Retina (tissue), 1 donor: Measurements from ENCODE around the gene OR52W1.
"Not testable (repeated sequence)": the region's sequence is repeated elsewhere in the genome, so short reads cannot be mapped to it uniquely, and the experiment has no call there.

Experiments
- DNase-seq: peaks from one replicate; pipeline ENCODE4 v3.0.0-alpha.2; 2016

The OR52W1 gene

DNA sequence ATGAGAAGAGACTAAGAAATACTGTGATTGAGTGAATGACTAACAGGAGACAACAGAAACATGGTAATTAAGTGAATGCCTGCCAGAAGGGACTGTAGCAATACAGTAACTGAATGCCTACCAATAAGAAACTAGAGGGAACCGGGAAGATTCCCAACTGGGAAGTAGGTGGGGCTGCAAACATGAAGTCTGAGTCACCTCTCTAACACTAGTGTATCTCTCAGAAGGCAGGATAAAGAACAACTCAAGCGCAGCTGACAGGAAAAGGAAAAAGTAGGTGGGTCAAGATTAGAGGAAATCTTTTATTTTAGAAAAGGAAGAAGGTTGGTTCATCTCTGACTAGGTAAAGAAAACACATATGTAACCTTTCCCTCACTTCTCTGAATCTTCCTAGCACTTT is 20.3 kb downstream of the OR52W1 start:
- DNase-seq = no peak

DNA sequence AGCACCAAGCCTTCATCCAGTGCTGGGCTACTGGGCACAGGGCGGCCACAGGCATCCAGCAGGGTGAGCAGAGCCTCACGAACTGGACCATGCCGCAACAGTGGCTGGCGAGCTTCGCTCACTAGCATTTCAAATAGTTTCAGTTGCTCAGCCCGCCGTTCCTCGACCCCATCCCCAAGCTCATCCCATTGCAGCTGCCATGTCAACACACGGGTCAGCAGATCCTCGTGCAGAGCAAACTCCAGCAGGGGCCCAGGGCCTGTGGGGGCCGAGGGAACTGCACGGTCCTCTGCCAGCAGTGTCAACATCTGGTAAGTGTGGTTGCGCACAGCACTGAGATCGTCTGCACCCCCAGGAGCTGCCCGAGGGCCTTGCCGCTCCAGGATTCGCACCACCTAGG is 24.8 kb downstream of the OR52W1 start:
- DNase-seq = no peak

DNA sequence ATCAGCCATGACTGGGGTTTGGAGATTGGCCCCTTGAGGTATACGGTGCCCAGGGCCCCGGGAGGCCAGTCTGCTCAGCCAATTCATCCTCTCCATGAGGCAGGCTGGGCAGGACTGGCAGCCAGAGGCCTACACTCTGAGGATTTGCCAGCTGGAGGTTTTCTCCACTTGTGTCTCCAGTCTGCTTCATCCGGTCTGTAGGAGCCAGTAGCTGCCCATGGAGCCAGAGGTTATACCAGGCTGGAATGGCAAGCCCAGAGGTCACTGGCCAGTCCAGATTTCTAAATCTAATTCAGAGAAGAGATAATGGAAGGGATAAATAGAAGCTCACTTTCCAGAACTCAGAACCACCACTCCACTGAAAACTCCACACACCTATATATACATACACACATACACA is 25.4 kb downstream of the OR52W1 start:
- DNase-seq = no peak

DNA sequence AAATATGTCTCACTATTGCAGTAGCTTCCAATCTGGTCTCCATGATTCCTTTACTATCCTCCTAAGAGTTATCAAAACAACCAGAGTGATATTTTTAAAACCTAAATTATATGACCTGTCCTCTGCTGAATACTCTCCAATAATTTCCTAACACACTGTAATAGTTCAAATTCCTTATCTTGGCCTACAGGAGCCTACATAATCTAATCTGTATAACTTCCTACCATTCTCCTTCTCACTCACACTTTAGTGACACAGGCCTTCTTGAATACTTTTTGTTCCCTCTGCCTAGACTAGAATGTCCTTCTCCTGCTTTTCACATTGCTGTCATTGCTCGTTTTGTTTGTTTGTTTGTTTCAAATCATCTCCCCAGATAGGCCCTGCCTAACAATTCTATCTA is 26.0 kb downstream of the OR52W1 start:
- DNase-seq = no peak

DNA sequence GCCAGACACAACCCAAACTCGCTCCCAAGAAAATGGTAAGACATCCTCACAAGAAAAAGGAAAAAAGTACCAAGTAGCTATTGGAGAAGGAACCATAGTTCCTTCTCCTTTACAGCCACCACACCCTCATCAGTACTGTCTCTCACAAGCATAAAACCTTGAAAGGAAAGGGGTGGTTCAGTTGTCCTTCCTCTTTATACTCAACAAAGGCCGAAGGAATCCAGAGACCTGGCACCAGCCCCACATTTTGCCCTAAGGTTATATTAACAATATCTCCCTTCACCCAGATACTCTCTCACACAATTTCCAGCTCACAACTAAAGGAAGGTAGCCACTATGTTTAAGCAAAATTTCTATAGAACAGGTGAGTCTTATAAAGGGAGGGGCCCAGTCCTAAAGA is 26.9 kb downstream of the OR52W1 start:
- no peak for DNase-seq

DNA sequence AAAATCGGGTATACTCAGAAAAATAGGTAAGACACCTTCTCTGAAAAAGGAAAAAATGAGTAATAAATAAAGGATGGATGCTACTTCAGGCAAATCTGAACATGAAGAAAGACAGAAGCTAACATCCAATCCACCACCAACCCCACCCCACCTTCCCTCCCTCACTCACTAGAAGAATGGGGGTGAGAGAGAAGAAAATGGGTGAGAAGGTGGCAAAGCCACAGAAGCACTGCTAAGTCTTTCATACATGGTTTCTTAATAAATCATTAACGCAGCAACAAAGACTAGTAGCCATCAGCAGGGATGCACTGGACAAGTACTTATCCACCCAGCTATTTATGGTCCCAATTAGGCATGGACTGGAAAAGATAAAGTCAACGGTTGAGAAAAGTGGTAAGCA is 29.5 kb downstream of the OR52W1 start:
- DNase-seq = no peak

DNA sequence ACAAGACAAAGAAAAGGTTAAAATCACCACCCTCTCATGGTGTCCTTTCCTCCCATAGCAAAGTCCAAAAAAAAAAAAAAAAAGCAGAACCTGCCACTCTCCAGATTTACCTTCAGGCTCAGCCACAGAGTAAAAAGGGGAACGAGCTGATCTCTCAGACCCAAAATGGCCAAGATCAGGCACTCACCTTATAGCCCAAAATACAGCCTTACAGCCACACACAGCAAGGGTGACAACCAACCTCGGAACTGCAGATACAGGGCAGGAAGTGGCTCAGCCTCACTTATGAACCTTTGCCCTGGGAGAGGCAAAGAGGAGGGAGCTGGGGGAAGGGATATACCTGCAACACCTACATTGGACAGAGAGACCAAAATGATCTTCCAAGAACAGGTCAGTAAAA is 30.9 kb downstream of the OR52W1 start:
- no peak for DNase-seq

DNA sequence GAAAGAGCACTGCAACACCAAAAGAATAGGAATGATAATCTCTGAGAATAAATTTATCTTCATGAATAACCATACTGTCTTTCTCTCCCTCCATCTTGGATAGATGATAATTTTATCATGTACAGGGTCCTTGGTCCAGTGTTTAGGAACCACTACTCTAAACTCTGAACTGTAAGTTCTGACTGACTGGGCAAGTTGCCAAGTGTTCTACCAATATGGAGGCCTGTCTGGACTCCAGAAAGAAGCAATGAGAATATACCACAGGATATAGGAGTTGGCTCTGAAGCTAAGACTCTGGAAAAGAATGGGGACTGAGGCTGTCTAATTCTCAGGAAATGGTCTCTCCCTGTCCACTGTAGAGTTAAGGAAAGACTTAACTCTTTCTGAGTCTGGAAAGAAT is 33.9 kb downstream of the OR52W1 start:
- DNase-seq = no peak

DNA sequence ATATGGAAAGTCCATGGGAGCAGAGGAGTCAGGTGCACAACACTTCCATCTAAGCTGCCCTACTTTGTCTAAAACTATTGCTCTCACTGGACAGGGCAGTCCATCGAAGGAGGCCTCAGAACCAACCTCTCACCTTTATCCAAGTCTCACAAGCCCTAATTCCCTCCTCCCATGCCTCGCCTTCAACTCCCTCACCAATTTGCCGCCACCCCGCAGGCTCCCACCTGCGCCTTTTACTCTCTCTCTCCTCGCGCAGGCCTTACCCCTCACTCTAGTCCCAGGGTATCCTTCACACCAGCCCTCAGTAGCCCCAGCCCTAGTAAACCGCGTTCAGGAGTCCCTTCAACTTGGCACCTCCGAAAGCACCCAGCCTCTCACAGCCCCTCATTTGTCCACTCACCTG is 35.0 kb downstream of the OR52W1 start:
- no peak for DNase-seq

DNA sequence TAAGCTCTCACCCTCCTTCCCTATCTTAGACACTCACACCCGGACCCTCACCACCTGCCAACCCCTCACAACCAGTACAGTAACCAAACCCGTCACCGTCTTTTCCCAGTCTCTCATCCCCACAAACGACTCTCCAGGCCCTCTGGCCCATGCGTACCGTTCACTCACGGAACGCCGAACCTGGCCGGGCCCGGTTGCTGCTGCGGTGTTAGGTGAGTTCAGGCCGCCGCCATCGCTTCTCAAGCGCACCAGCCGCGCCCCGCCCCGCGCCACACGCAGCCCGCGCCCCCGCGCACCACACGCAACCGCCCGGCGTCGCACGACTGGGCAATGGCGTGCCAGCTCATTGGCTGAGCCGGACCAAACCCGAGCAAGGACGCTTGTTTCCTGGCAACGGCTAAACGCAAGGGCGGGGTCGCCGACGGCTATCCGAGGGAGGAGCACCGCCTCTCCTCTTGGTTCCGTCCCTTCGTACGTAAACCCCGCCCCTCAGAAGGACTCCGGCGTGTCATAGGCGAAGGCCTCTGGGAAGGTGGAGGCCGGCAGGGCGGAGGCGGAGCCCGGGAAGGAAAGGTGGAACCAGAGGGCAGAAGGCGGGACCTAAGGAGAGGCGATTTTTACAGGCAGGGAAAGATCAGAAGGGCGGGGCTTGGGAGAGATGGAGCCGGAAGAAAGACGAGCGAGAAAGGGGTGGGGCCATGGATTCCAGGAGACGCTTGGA is 35.5 kb downstream of the OR52W1 start, which contains the start of gene FHIP1B:
FHIP1B (minus strand) TSS at position 250 of the 721 bp plus-strand sequence. CDS start 10,120 bp downstream, outside the sequence.
- DNase-seq = peak; percentile 98

DNA sequence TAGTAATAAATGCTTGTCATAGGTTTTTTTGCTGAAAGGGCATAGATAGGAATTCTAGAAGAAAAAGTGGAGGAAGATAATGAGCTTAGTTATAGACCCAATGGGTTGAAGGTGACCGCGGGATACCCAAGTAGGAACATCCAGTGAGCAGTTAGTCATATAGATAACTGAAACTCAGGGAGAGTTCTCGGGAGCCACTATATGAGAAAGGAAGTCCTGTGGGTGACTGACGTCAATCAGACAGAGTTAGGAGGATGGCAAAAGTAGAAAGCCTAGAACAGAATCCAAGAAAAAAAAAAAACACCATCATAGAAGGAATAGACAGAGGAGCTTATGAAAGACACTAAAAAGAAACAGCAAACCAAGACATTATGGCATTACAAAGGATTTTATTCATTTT is 38.2 kb downstream of the OR52W1 start:
- no peak for DNase-seq

DNA sequence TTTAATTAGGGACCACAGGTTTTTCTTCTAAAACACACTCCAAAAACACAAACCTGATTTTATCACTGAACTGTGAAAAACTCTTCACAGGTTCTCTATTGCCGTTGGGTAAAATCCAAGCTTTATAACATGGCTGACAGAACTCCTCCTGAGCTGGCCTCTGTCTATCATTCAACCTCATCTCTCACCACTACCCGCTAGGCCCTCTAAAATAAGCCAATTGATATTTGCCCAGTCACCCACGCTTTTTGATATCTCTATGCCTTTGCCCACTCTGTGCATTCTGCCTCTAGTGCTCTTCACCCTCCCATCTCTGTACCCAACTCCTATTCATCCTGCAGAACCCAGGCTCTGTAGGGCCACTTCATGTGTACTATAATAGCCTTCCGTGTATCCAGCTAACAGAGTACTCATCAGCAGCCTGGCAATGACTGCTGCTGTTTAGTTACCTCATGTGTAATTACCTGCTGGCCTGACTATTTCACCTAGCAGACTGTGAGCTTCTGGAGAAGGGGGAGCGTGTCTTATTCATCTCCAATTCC is 38.8 kb downstream of the OR52W1 start:
- no peak for DNase-seq

DNA sequence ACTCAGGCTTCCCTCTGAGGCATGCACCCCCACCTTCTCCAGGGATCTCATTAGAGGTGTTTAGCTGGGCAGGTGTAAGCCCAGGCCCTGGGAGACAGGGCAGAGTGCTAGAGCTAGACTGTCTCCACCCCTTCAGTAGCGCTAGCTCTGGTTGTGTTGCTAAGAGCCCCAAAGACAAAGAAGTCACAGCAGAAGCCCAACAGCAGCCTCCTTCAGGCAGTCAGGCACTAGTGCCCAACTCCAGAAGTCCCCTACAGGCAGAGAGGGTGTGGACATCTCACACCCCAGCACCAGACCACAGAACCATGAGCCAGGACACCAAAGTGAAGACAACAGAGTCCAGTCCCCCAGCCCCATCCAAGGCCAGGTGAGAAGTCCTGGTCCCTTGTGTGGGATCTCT is 39.9 kb downstream of the OR52W1 start, which contains the start of gene CNGA4:
CNGA4 (plus strand) TSS at position 188 of the 400 bp plus-strand sequence; CDS start at position 306, 118 bp downstream.
- DNase-seq = no peak

DNA sequence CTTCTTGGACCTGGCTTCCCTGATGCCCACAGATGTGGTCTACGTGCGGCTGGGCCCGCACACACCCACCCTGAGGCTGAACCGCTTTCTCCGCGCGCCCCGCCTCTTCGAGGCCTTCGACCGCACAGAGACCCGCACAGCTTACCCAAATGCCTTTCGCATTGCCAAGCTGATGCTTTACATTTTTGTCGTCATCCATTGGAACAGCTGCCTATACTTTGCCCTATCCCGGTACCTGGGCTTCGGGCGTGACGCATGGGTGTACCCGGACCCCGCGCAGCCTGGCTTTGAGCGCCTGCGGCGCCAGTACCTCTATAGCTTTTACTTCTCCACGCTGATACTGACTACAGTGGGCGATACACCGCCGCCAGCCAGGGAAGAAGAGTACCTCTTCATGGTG is 41.1 kb downstream of the OR52W1 start:
- DNase-seq = no peak

DNA sequence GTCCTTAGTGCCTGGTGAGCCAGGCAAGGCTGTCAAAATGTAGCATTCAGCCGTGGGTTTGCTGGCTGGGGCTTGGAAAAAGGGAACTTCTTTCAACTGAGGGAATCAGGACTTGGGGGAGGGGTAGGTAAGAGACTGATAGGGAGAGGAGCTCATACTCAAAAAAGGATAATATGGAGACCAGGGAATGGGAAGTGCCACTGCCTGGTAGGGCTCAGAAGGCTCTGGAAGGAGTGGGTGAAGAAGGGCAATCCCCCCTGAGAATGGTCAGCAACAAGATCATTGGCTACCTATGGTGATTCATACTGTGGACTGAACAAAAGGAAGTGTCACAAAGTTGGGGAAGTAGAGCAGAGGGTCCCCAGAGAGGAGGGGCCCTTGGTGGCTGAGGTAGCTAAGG is 41.8 kb downstream of the OR52W1 start:
- DNase-seq = no peak

DNA sequence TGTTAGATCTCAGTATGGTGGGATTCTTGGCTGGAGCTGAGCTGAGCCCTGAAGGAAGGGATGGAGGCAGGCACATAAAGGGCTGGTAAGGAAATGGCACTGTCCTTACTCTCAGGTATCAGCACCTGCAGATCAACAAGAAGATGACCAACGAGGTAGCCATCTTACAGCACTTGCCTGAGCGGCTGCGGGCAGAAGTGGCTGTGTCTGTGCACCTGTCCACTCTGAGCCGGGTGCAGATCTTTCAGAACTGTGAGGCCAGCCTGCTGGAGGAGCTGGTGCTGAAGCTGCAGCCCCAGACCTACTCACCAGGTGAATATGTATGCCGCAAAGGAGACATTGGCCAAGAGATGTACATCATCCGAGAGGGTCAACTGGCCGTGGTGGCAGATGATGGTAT is 42.3 kb downstream of the OR52W1 start:
- DNase-seq = no peak

DNA sequence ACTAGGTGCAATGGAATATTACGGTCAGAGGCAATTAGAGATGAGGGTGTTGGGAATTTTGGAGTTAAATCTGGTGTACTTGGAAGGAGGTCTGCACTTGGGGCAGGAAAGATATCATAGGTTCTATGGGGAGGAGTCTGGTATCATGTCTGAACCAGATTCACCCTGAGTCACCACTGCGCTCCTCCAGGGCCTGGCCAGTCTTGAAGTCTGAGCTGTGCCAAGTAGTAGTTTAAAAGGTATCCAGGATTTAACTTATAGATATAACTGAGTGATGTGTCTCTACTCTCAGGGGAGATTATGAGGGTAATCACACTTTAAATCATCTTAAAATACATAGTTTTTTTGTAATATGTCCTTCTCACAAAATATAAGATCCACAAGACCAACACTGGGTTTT is 46.5 kb downstream of the OR52W1 start:
- DNase-seq = no peak

DNA sequence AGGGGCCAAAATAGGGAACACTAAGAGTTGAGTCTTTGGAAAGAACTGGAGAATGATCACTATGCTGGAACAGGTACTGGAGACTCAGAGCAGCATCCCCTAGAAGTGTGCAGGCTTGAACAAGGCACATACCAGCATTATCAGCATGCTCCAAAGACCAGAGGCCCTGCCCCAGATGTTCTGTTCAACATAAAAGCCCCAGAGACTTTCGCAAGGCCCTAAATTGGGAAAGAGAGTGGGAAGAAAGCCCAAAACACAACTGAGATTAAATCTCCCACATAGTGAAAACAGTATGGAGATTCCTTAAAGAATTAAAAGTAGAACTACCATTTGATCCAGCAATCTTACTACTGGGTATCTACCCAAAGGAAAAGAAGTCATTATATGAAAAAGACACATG is 49.2 kb downstream of the OR52W1 start:
- DNase-seq = no peak

DNA sequence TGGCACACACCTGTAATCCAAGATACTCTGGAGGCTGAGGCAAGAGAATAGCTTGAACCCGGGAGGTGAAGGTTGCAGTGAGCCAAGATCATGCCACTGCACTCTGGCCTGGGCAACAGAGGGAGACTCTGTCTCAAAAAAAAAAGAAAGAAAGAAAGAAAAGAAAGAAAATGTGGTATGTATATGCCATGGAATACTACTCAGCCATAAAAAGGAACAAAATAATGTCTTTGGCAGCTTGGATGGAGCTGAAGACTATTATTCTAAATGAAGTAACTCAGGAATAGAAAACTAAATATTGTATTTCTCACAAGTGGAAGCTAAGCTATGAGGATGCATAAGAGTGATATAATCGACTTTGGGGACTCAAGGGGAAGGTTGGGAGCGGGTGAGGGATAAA is 49.9 kb downstream of the OR52W1 start:
- DNase-seq = not testable (repeated sequence)
